Peyer's patch (tissue), 4 donors: ENCODE results near the gene PDLIM5.

Source experiments
- CTCF ChIP-seq, 6 experiments: fragments of 450-650 bp in 4 of 6; fragments of 200-600 bp in 2 of 6; sonication (generic) in 1 of 6; IDR thresholded peaks; one replicate each; pipeline ENCODE4 v1.5.1; 2017 to 2019; ENCODE audit warnings: antibody characterized with exemption in 6 of 6, mild to moderate bottlenecking in 3 of 6, moderate library complexity in 1 of 6
- POLR2A ChIP-seq, 2 donors: fragments of 450-650 bp; IDR thresholded peaks; one replicate each; pipeline ENCODE4 v1.5.1; 2017; ENCODE audit warnings: antibody characterized with exemption in 2 of 2, mild to moderate bottlenecking in 2 of 2, moderate library complexity in 2 of 2

- TF ChIP-seq CTCF (IDR thresholded peaks at IDR 0.05) (no peak), POLR2A (IDR thresholded peaks at IDR 0.05) (no peak)
Measured at GRCh38 chr4:94498502-94498901, 46.8 kb downstream of the PDLIM5 start.
